HG02981 (cell line): Measurements from ENCODE around the gene SLX4.

ENCODE experiments used
- ATAC-seq: cut with Tn5 transposase; IDR thresholded peaks from one replicate; pipeline ENCODE4 v1.9.1; 2021; ENCODE audit warnings: mild to moderate bottlenecking, moderate library complexity; ENCODE audit not compliant: unreplicated experiment

The SLX4 gene

DNA sequence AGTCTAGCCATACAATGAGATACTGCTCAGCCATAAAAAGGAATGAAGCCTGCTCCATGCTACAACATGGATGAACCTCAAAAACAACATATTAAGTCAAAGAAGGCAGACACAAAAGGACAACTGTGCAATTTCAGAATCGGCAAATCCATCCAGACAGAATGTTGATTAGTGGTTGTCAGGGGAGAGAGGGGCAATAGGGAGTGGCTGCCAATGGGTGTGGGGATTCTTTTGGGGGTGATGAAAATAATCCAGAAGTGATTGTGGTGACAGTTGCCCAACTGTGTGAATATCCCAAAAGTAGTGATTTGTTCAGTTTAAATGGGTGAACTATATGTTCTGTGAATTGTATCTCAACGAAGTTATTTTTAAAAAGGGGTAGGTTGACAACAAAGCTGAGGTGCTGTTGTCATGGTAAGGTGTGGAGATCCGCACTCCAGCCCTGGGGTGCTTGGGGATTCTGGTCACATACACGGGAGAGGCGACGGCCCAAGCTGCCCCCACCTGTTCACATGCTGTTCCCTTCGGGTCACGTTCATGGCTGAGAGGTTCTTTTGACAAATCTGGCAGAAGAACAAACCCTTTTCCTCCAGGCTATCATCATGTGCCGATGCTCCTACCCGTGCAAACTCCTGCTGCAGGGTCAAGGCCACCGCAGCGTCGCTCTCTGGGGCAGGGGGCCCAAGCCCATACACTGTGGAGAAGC, 9.6 kb downstream of the SLX4 start:
- no peak for ATAC-seq

DNA sequence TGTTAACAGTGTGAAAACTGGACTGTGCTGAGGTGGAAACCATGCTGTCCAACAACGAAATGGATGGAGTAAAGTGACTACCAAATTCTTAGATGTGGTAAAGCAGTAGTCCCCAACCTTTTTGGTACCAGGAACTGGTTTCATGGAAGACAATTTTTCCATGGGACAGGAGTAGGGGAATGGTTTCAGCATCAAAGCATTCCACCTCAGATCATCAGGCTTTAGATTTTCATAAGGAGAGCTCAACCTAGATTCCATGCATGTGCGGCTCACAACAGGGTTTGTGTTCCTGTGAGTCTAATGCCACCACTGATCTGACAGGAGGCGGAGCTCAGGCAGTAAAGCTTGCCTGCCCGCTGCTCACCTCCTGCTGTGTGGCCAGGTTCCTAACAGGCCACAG, 11.5 kb downstream of the SLX4 start:
- no peak for ATAC-seq

DNA sequence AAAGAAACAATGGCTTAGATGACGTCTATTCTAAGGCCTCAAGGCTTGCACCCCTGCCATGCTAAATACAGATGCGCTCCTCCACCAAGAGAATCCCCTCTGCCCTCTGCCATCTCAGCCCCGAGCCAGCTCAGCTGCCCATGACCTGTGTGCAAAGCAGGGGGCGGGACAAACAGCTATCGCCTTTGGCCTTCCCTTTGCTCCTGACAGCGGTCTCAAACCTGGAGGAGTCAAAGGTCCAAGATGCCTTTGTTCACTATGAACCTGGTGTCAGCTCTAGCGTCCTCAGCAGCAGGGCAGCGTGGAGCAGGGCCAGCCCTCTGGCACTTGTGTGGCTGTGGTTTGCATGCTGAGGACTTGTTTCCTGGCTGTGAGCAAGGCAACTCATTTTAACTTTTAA, 12.3 kb downstream of the SLX4 start:
- ATAC-seq = no peak

DNA sequence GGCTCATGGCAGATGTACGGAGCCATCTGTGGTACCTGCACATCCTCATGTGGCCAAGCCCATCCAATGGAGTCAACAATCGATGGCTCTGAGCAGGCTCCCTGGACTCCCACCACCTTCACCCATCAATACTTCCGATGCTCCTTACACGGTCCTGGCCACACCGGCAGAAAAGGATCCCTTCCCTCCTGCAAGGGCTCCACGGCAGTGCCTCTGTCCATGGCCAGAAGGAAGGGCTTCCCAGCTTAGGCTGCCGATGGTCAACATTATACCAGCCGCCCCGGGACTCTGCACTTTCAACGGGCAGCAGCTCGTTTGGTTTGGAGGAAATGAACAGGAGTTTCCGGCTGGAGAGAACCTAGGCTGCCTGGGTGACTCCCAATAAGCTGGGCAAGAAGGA, 13.2 kb downstream of the SLX4 start:
- no peak for ATAC-seq

DNA sequence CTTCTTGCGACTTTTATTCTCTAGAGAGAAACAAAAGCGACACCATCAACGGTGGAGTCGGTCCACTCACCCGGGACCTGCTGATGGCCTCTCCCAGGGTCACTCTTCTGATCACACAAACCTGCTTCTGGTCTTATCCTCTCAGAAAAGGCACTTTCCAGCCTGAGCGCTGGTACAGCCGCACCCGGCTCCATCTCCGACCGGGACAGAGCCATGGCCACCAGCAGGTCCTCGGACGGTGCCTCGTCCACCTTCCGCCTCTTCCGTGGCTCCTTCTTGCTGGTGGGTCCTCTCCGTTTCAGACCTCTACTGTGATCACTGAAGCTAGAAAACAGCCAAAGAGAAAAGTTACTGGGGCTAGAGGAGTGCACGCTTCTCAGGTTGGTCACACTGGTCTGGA, 13.7 kb downstream of the SLX4 start:
- no peak for ATAC-seq

DNA sequence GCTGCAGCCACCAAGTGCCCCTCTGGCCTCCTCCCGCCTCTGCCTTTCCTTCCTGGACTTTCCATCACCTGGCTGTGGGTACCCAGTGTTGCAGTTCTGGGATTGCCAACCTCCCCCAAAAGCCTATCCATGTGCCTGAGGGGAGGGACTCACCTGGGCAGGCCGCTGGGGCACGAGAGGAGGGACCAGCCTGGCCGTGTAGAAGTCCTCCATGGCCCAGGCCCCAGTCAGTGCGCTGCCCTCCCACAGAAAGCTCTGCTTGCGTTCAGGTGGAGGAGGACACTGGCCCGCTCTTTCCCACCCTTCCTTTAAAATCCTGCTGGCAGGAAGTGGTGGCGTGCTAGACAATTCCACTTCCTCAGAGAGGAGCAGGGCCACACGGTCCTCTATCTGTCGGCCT, 14.2 kb downstream of the SLX4 start:
- no peak for ATAC-seq

DNA sequence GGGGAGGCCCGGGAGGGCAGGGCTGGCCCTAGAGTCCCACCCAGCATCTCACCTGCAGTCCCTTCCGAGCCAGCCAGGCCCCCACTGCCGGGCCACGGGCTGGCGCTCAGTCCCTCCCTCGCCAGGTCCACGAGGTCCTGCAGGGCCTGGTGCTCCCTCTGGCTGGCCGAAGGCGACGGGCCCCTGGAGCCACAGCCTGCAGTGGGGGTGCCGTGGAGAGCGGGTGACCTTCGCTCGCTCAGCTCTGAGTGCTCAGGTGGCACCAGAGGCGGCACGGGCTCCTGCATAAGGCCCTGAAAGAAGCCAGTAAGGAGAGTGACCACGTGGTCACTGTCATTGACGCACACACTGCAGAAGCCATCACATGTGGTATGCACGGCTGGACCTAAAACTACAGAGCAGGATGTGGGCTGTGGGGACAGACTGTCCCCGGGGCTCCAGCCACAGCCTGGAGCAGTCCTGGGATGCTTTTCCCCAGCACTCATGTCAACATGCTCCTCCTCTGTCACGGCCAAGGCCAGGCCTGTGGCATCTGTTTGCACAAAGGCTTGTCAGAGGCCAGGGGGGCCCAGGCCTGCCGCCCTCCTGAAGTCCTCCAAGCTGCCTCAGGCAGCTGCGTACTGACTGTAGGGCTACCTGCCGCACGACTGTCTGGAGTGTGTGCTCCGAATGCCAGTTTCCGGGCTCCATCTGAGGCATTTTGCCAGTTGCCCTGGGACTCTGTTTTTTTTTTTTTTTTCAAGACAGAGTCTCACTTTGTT, 15.1 kb downstream of the SLX4 start:
- ATAC-seq = no peak

DNA sequence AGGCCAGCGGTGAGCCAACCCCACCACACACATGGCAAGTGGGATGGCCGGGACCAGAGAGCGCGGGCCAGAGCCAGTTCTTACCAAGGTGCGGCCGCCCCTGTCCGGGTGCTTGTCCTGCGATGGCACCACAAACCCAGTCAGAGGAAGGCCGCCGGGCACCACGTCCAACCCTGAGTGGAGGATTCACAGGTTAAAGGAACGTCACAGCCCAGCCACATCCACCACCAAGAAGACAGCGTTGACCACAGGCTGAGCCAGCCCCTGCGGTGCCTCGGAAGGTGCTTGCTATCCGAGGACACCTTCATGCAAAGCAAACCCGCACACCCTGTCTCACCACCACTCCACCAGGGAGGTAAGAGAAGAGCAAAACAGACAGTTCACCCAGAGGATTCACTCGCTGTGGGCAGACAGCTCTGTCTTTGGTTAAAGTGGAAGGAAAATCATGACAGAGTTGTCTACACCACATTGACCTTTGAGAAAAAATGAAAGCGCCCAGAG, 15.8 kb downstream of the SLX4 start:
- ATAC-seq = no peak

DNA sequence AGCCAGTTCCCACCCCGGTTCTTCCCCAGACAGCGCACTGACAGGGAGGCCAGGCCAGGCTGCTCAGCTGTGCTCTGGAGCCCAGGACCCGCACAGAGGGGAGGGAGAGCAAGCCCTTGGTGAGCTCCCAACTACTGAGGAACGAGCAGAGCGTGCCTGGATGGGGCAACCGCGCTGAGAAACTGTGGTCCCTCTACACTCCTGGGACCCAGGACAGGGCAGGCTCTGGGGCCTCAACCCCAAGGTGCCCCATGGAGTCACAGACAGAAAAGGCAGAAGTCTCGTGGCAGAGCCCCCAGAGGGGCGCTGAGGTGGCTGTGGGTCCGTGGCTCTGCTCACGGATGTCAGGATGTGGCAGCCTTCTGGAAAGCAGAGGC, 16.3 kb downstream of the SLX4 start:
- ATAC-seq = no peak

DNA sequence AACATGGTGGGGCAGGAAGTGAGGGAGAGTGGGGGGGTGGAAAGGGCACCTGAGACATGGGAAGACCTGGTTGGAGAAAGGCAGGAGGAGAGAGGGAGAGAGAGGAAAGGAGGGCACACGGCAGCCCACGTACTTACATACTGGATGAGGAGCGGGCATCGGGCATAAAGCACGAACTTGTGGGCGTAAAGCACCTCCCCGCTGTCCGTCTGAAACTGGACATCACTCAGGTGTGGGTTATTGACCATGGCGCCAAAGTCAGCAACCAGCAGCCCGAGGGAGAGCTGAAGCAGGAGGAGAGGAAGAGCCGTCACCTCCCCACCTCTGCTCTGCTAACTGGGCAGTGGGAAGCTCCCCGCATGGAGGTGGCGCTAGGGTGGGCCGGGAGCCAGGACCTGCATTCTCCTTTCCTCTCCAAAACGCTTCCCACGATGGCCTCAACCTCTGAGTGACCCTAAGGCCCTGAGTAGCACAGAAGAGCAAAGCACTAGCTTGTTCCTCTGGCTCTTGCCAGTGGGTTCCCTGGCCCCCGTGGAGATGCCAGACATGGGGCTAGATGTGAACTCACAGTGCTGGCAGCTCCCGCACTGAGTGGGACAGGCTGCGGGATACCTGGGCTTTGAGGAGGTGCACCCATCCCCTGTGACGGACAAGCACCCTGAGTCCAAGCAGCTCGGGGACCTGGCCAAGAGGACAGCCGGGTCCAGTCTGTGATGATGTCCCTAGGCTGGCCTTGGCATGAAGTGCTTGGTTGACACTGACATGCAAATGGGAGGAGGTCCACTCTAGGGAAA, 16.9 kb downstream of the SLX4 start:
- no peak for ATAC-seq

DNA sequence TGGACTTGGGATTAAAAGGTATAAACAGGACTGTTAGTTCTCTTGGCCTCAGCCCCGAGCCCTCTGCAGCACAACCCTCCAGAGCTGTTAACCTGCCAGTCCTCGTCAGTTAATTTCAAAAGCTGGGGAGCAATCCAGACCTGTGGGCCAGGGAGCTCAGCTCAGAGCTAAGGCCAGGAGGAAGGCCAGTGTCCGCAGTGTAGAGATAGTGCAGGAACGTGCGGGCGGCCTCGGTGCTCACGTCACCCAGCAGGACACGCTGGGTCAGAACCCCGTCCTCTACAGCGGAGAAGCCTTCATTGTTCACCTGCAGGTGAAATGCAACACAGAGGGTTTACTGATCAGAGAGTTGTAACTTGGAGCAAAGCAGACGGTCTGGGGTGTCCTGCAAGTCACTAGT, 18.8 kb downstream of the SLX4 start:
- ATAC-seq = no peak

DNA sequence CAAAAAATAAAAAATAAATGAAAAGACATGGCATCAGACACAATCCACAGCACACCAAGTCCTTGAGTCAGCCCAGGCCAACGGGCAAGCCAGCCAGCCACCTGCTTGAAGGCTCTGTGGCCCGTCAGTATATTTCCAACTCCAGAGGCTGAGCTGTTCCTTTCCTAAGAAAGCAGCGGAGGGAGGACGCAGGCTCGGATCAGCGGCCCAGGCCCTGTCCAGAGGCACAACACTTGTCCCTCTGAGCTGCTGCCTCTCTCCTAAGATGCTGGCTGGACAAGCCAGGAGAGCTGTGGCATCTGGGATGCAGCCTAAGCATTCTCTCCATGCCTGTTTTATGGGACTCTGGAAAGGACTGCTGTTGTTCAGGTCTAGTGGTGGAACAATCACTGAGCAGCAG, 19.4 kb downstream of the SLX4 start:
- ATAC-seq = no peak

DNA sequence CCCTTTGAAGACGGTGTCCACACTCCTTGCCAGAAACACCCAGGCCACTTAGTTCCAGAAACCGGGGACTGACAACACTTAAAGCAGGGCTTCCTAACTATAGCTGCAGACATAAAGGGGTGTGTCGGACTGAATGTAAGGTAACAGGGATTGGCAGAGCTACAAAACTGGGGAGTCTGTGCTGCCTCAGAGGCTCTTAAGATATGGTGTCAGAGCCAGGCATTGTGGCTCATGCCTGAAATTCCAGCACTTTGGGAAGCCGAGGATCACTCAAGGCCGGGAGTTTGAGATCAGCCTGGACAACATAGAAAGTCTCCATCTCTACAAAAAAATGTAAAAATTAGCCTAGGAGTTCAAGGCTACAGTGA, 20.0 kb downstream of the SLX4 start:
- ATAC-seq = no peak

DNA sequence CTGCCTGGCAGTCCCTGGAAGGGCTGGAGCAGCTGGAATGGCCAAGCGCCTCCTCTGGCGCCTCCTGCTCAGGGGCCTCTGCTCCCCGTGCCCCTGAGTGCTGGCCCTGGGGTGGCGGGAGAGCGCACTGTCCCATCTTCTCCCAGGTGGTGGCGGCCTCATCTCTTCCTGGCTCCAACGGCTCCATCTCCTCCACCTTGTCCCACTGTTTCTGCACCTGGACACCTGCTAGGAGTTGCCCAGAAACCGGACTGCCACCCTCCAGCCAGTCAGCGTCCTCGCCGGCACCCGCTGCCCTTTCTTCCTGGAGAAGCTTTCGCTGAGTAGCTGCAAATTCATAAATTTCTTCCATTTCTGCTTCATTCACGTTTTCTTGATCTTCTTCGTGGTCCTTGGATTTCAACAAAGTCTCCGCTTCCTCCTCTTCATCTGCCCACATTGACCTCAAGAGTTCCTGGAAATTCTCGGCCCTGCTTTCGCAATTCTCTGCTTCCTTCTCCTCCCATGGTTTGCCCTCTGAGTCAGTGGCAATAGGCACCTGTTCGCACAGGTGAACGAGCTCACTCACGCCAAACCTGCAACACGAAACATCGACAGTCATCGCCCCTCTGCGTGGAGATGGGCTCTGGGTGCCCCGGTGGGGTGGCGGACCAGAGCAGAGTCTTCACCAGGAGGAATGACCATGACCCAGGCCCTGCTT, 20.5 kb downstream of the SLX4 start:
- no peak for ATAC-seq

DNA sequence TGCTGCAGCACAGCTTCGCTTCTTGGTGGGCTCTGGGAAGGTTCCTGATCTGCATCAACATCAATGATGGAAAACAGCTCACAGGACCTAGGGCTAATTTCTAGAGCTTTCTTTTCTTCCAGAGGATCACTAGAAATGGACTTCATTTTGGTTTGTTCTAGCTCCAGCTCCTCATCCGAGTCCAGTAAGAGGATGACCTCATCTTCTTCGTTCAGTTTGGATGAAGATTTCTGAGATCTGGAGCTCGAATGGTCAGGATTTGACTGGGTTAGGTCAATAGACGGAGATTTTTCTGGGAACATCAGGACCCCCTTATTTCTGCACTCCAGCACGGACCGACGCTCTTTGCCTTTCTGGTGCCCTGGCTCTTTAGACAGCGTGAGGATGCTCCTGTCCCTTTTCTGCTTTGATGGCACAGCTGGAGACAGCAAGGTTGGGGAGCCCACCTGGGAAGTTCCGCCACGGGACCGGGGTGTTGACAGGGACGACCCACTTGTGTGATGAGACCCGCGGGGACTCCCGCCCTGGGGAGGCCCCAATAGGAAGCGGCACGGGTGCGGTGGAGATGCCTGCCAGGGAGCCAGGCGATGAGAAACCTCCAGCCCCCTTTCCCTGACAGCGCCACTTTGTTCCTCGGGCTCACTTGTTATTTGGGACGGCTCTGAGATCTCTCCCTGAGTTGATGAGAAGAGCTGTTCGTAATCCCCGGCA, 21.3 kb downstream of the SLX4 start:
- no peak for ATAC-seq

DNA sequence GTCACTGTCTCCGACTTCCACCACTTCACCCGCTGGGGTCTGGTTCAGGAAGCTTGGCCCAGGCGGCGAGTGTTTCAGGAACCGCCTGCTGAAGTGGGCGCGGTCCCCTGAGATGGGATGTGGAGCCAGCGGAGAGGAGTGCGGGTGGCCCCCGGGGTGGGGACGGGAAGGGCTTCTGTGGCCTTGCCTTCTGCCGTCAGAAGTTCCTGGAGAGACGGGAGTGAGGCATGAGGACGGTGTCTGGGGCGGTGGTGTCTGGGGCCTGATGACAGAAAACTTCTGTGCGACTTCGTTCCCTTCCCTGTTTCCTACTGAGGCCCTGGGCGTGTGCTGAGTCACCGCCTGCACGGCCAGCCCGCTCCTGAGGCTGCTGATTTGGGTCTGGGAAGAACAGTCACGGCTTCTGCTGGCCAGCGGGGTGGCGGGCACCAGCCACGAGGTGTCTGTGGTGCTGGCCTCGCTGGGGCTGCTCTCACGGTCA, 21.9 kb downstream of the SLX4 start:
- no peak for ATAC-seq

DNA sequence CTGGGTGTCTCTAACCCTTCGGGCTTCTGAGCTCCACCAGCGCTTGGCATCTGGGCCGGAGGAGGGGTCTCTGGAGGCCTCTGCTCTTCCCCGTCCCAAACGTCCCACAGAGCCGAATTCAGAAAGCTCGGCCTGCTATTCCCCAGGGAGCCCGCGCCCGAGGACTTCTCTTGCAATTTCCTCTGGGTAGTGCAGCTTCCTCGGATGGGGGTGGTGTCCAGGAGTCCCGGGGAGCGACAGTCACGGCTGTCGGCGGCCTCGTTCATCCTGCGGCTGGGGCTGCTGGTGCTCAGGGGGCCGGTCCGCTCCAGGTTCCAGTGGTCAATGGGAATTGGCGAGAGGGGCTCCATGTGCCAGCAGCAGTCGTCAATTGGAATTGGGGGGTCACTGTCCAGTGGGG, 22.4 kb downstream of the SLX4 start:
- ATAC-seq = no peak

DNA sequence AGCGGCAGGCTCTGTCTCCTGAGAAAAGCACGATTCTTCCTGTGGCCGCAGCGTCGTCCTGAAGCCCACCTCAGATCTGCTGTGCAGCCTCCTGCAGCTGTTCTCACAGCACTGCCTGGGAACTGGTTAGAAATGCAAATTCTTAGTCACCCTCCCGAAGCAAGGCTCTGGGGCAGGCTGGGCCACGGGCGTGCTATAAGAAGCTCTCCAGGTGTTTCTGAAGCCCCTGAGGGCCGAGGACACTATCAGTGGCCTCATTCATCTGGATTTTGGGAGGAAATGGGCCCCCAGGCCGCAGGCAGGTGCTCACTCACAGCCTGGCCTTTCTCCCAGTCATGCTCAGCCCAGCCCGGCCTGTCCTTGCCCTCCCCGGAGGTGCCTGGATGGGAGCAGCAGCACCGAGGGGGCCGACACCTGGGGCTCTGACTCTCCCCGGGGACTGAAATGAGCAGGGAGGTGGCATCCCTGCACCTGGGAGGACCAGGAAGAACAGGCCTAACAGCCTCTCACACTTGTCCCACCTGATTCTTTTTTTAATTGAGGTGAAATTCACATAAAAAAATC, 23.8 kb downstream of the SLX4 start:
- no peak for ATAC-seq

DNA sequence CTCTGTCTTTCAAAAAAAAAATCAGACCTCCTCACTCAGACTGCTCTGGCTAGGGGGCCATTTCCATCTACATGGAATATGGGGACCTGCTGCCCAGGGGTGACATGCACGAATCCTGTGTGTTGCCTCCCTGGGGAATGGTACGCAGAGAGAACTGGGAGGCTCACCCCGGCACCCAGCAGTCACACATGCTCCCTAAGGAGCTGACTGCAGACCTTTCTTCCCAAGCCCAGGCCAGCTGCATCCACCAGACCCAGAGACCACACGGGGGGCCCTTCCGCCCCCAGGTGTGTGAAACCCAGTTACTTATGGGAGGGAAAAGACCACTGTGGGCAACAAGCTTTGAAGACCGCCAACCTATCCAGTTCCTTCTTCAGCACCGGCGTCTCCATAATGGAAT, 27.0 kb downstream of the SLX4 start:
- no peak for ATAC-seq
